Coronary artery (tissue), 2 donors: ENCODE data around the gene G6PD.
A peak's percentile ranks its signal among the peaks of the same experiment; 100 is the strongest.
"Not testable (repeated sequence)": the region's sequence is repeated elsewhere in the genome, so short reads cannot be mapped to it uniquely, and the experiment has no call there.

Source experiments
- DNase-seq: peaks from one replicate; pipeline ENCODE4 v3.0.0-alpha.2; 2017; ENCODE audit warnings: low spot score
- H3K27ac ChIP-seq, 2 donors: fragments of 200-600 bp; sonication (generic); one replicate each; pipeline ENCODE4 v1.5.1; 2016 to 2019
- H3K4me3 ChIP-seq: fragments of 200-600 bp; sonication (generic); 2 replicates; pipeline ENCODE4 v1.5.1; 2016; ENCODE audit warnings: mild to moderate bottlenecking, moderate library complexity
- TF ChIP-seq, protein P1 (sequence below): fragments of 200-600 bp; sonication (generic); IDR thresholded peaks from one replicate; pipeline ENCODE4 v1.5.1; 2019; ENCODE audit warnings: antibody characterized with exemption

Gene G6PD

DNA sequence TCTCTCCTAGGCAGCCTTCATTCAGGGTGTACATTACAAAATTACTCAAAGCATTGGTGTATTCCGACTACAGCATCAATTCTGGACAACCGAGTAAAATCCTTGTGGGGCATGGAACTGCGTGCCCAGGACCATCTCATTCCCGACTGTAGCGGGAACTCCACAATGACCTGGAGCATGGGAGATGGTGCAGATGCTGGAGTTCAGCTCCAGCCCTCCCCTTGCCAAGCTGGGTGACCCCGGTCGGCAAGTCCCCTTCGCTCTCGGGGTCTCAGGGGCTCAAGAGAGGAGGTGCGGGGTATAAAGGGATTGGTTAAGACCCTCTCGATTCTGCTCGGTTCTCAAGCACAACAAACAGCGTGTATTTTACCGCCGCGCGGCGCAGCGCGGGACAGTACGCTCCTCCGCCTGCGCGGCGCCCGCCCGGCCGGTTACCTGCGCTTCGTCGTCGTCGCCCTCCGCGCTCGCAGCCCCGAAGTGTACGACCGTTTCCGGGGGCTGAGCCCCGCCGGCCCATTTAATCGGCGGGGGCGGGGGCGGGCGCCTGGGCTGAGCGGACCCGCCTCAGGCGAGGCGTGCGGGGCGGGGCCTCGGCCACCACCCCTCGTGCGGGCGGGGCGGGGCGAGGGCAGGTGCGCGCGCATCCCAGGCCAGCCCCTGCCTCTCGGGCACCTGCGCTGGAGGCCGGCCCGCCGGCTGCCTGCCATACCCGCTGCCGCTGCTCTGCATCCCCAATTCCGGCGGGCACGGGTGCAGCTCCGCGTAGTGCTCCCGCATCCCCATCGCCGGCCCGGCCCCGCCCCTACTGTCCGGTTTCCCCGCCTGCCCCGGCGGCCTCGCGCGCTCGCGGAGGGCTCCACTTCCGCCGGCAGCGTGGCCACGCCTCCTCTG, at the start of gene G6PD:
Gene G6PD, minus strand, starts transcription at position 493 of the 891 bp plus-strand sequence. CDS start 691 bp downstream, outside the sequence.
- peak within 1 kb of the TSS; percentile 87 for H3K4me3 ChIP-seq
- TF ChIP-seq, protein P1, sequence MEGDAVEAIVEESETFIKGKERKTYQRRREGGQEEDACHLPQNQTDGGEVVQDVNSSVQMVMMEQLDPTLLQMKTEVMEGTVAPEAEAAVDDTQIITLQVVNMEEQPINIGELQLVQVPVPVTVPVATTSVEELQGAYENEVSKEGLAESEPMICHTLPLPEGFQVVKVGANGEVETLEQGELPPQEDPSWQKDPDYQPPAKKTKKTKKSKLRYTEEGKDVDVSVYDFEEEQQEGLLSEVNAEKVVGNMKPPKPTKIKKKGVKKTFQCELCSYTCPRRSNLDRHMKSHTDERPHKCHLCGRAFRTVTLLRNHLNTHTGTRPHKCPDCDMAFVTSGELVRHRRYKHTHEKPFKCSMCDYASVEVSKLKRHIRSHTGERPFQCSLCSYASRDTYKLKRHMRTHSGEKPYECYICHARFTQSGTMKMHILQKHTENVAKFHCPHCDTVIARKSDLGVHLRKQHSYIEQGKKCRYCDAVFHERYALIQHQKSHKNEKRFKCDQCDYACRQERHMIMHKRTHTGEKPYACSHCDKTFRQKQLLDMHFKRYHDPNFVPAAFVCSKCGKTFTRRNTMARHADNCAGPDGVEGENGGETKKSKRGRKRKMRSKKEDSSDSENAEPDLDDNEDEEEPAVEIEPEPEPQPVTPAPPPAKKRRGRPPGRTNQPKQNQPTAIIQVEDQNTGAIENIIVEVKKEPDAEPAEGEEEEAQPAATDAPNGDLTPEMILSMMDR, result no peak
- DNase-seq, result no peak
- peak within 1 kb of the TSS; percentile 65 to 96 for H3K27ac ChIP-seq

DNA sequence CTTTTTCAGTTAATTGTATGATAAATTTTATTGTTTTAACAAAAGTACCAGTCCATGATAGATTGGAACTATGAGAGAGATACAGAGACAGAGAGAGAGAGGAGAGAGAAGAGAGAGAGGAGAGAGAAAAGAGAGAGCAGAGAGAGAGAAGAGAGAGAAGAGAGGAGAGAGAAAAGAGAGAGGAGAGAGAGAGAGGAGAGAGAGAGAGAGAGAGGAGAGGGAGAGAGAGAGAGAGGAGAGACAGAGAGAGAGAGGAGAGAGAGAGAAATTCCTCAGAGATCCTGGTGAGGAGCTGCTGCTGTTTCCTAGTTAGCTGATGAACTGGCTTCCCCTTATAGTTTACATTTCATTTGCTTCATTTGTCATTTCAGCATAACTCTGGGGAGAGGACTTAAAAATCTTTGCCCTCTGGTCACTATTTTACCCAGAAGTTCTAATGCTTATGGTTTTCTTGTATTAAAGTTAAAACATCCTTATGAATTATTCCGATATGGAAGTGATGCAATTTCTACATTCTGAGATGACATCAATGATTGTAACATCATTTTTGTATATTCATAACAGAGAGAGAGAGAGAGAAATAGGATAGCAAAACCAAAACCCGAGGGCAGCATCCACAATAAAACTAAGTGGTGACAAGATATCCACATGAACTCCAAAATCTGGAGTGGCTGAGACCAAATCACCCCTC, 49.1 kb upstream of the G6PD start:
- TF ChIP-seq, protein P1, result no peak
- no peak overlapping the region for H3K27ac ChIP-seq
- H3K4me3 ChIP-seq, result no peak overlapping the region
- no peak for DNase-seq

DNA sequence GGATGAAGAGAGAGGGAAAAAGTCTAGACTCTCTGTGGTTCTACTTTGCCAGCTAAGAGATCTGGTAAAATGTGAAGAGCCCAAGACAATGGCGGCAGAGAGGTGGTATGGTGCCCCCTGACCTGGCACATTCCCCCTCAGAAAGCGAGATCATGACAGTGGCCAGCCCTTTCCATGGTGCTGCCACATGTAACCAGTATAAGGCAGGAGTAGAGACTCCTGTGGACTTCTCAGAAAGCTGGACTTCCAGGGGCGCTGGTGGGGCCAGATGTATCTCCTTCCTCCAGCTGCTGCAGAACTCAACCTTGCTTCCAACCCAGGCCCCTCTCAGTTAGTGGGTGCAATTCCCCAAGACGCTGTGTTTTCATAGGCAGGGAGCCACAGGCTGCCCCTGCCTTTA, 47.8 kb upstream of the G6PD start:
- peak; percentile 43 for DNase-seq
- H3K4me3 ChIP-seq, result no peak overlapping the region
- H3K27ac ChIP-seq, result no peak overlapping the region
- TF ChIP-seq, protein P1, result no peak

DNA sequence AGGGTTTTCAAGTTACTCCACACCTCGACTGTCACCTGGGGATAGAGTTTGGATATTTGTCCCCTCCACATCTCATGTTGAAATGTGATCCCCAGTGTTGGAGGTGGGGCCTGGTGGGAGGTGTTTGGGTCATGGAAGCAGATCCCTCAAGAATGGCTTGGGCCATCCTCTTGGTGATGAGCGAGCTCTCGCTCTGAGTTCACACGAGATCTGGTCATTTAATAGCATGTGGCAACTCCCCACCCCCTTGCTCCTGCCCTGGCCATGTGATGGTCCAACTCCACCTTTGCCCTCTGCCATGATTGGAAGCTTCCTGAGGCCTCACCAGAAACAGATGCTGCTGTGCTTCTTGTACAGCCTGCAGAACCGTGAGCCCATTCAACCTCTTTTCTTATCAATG, 46.6 kb upstream of the G6PD start:
- Histone ChIP-seq H3K27ac (no peak overlapping the region), H3K4me3 (no peak overlapping the region)
- TF ChIP-seq, protein P1, result no peak
- DNase-seq, result peak; percentile 12

DNA sequence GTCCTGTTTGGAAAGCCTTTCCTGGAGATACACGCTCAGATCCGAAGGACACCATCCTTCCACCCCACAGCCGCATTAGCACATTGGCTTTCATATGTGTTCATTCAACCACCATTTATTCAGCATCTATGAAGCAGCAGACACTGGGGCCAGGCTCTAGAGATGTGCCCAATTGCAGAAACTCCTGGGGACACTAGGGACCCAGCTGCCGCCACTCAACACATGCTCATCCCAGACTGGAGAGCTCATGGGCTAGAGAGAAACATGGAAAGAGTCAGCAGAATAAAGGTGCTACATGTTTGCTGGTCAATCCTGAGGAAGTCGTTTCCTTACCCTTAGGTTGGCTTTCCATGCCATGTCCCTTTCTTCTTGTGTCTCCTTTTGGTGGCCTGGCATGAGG, 45.9 kb upstream of the G6PD start:
- H3K4me3 ChIP-seq, result no peak overlapping the region
- H3K27ac ChIP-seq, result no peak overlapping the region
- no peak for DNase-seq
- TF ChIP-seq, protein P1, result no peak

DNA sequence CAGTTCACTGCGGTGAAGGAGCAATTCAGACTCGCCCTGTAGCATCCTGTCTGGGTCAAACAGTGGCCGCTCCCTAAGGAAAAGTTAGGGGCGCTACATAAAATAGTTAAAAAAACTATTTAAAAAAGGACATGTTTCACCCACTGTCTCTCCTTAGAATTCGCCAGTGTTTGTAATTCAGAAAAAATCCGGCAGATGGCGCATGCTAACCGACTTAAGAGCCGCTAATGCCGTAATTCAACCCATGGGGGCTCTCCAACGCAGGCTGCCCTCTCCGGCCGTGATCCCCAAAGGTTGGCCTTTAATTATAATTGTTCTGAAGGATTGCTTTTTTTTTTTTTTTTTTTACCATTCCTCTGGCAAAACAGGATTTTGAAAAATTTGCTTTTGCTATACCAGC, 43.8 kb upstream of the G6PD start:
- H3K27ac ChIP-seq, H3K4me3 ChIP-seq, DNase-seq: not testable (repeated sequence)

DNA sequence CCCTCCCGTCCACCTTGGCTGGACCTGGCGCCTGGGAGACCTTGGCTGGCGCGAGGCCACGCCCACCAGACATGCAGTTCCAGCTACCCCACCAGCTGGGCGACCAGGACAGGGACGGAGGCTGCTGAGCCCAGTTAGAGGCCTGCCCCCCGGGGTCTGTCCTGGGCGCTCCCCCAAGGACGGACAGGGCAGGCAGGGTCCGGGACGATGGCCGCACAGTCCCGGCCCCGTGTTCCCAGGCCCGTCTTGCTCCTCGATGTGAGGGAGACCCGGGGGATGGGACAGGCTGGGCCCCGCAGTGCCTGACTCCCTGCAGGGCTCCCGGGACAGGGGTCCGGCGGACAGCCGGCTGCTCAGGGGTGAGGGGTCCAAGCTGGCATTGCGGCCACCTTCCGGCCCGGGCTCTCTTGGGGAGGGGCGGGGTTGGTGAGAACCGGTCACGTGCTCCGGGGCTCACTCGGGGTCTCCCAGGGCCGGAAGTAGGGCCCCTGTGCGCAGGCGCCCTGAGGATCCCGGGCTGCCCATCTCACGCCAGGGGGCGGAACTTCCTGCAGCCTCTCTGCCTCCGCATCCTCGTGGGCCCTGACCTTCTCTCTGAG, 38.0 kb upstream of the G6PD start, which contains the start of gene CTAG1A:
Gene CTAG1A, plus strand, starts transcription at position 549 of the 599 bp plus-strand sequence. CDS start 74 bp downstream, outside the sequence.
- DNase-seq, H3K27ac ChIP-seq, H3K4me3 ChIP-seq: not testable (repeated sequence)

DNA sequence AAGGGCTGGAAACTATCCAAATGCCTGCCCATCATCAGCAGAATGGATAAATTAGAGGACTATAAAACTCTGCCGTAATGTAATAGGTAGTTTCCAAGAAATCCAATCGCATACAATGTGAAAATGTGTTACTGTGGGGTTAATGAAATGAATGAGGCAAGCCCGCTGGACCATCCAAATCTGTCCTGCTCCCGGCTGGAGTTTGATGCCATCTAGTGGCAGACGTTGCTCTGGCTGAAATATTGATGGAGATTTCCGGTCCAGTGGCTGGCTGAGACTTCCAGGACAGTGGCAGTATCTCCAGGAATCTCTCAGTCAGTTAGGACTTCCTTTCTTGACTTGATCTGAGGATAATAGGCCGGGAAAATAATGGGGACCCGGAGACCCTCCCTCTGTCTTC, 36.3 kb upstream of the G6PD start:
- H3K4me3 ChIP-seq, H3K27ac ChIP-seq, DNase-seq: not testable (repeated sequence)

DNA sequence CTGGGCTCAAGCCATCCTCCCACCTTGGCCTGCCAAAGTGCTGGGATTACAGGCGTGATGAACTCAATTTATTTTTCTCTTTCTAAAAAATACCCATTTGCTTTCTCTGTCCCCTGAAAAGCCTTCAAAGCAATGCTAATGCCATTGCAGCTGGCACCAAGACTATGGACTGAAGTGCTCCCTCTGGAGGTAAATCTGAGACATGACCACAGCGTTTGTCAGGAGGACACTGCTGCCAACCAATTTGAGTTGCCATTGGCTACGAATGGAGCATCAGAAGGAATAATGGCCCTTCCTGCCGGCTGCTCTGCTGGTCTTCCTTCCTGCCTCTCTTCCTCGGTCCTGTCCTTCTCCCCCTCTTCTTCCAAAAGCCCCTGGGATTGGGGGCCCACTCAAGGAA, 28.4 kb upstream of the G6PD start:
- H3K27ac ChIP-seq, DNase-seq, H3K4me3 ChIP-seq: not testable (repeated sequence)

DNA sequence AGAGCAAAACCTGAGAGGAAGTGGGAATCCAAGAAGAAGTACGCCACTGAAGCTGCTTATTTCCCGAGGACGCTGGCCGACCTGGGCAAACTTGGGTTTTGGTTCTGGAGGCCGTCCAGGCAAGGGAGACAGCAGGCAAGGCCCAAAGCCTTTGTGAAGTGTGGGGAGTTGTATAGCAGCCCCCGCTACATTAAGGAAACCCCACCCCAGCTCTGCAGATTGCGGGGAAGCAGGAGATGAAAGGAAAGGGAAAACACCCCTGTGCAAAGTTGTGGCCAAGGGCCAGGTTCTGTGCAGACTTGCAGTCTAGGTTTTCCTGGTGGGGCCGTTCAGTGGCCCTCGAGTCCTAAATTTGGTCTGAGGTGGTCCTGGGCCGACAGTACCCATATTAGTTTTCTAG, 26.4 kb upstream of the G6PD start:
- not testable (repeated sequence) for H3K4me3 ChIP-seq, H3K27ac ChIP-seq, DNase-seq

DNA sequence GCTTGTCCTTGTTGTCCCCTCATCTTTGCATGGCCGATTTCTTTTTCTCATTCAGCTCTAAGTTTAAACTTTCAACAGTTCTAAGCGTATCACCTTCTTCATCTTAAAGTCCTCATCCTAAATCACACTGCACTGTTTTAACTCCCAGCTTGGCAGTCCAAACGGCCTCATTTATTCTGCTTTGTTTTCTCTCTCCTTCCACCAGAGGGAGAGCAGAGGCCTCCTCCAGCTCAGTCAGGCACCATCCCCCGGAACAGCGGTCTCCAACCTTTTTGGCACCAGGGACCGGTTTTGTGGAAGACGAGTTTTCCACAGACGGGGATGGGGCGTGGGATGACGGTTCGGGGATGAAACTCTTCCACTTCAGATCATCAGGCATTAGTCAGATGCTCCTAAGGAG, 23.7 kb upstream of the G6PD start:
- DNase-seq, H3K4me3 ChIP-seq, H3K27ac ChIP-seq: not testable (repeated sequence)

DNA sequence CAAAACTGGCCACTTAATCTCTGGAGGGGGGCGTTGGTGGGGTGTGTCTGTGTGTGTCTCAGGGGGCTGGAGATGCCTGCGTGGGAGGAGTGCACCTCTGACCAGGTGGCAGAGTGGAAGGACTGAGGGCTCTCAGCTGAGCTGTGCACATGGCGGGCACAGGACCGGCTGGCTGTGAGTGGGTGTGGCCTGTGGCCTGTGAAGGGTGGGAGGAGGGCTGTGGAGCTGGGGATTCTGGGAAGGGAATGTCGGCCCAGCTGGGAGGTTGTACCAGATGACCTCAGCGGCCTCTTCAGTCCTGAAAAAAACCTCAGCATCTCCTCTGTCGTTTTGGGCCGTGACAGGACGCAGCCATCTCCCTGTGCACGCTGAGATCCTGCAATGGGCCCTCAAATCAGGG, 15.6 kb upstream of the G6PD start:
- DNase-seq, H3K27ac ChIP-seq, H3K4me3 ChIP-seq: not testable (repeated sequence)
